HepG2 (cell line): ENCODE data around the gene HACD2. TPM values are rescaled to one million over a fixed set of nuclear protein-coding genes. Genes with fewer than 3 reads are reported as not detected.
A peak's percentile ranks its signal among the peaks of the same experiment; 100 is the strongest.

Experiments used
- ARID5B ChIP-seq: IDR thresholded peaks from 2 replicates; pipeline ENCODE4 v1.4.0; 2020; ENCODE audit warnings: mild to moderate bottlenecking, missing genetic modification reagents
- CCDC6 ChIP-seq: sonication (generic); formaldehyde crosslinking; IDR thresholded peaks from 2 replicates; pipeline ENCODE4 v1.8.1; 2022; ENCODE audit warnings: mild to moderate bottlenecking, missing genetic modification reagents, moderate library complexity
- FIP1L1 ChIP-seq: fragments of 200-400 bp; formaldehyde crosslinking; IDR thresholded peaks from 2 replicates; pipeline ENCODE4 v1.6.1; 2018; ENCODE audit warnings: low read depth, mild to moderate bottlenecking, low read length, moderate library complexity, borderline replicate concordance; ENCODE audit not compliant: insufficient read depth
- HOXA5 ChIP-seq: sonication (generic); formaldehyde crosslinking; IDR thresholded peaks from 2 replicates; pipeline ENCODE4 v1.4.0; 2020; ENCODE audit warnings: missing genetic modification reagents
- ISL2 ChIP-seq: sonication (generic); formaldehyde crosslinking; IDR thresholded peaks from 2 replicates; pipeline ENCODE4 v1.5.0; 2020; ENCODE audit warnings: missing genetic modification reagents
- KLF13 ChIP-seq: sonication (generic); formaldehyde crosslinking; IDR thresholded peaks from 2 replicates; pipeline ENCODE4 v1.4.0; 2020; ENCODE audit warnings: mild to moderate bottlenecking, missing genetic modification reagents
- MBNL3 ChIP-seq: fragments of 250-450 bp; sonication (Bioruptor Pico); conservative IDR thresholded peaks from 2 replicates; pipeline ENCODE4 v1.8.0; 2022; ENCODE audit warnings: mild to moderate bottlenecking, inconsistent platforms
- MTERF4 ChIP-seq: sonication (generic); formaldehyde crosslinking; IDR thresholded peaks from 2 replicates; pipeline ENCODE4 v1.8.0; 2023; ENCODE audit warnings: mild to moderate bottlenecking, missing genetic modification reagents
- REXO4 ChIP-seq: sonication (generic); formaldehyde crosslinking; IDR thresholded peaks from 2 replicates; pipeline ENCODE4 v1.8.0; 2022; ENCODE audit warnings: missing genetic modification reagents, mild to moderate bottlenecking, borderline replicate concordance
- RFXANK ChIP-seq: IDR thresholded peaks from 2 replicates; pipeline ENCODE4 v1.6.1; 2016
- SETDB1 ChIP-seq: sonication (generic); formaldehyde crosslinking; IDR thresholded peaks from 2 replicates; pipeline ENCODE4 v1.5.1; 2020; ENCODE audit warnings: missing genetic modification reagents, mild to moderate bottlenecking, borderline replicate concordance
- SP140L ChIP-seq: sonication (generic); formaldehyde crosslinking; IDR thresholded peaks from 2 replicates; pipeline ENCODE4 v1.4.0; 2020; ENCODE audit warnings: missing genetic modification reagents, borderline replicate concordance
- SPEN ChIP-seq: sonication (generic); formaldehyde crosslinking; IDR thresholded peaks from 2 replicates; pipeline ENCODE4 v1.5.1; 2020; ENCODE audit warnings: low read depth, mild to moderate bottlenecking, missing genetic modification reagents
- TBP ChIP-seq: sonication (generic); formaldehyde crosslinking; IDR thresholded peaks from 2 replicates; pipeline ENCODE4 v1.5.0; 2020; ENCODE audit warnings: missing genetic modification reagents
- TFAP4 ChIP-seq: sonication (generic); IDR thresholded peaks from 2 replicates; pipeline ENCODE4 v1.6.1; 2016; ENCODE audit warnings: low read depth, borderline replicate concordance
- YEATS2 ChIP-seq: sonication (generic); formaldehyde crosslinking; IDR thresholded peaks from 2 replicates; pipeline ENCODE4 v1.4.0; 2020; ENCODE audit warnings: missing genetic modification reagents, borderline replicate concordance
- YEATS4 ChIP-seq: sonication (generic); formaldehyde crosslinking; IDR thresholded peaks from 2 replicates; pipeline ENCODE4 v1.4.0; 2020; ENCODE audit warnings: missing genetic modification reagents, borderline replicate concordance
- ZNF354B ChIP-seq: sonication (generic); formaldehyde crosslinking; IDR thresholded peaks from 2 replicates; pipeline ENCODE4 v1.8.0; 2022; ENCODE audit warnings: mild to moderate bottlenecking, missing genetic modification reagents
- polyA plus RNA-seq, 8 experiments: library from polyadenylated mRNA; depleted of rRNA in 3 of 8; stranded (reverse) in 7 of 8; unstranded in 1 of 8; fragments of >200 nt; fragmentation: Illumina TruSeq in 4 of 8; extraction: Trizol in 4 of 8; gene quantifications; 2 replicates each; pipeline versions ENCODE4 v1.2.1 to v1.2.3, GENCODE V29; 2011 to 2016; ENCODE audit warnings: low read depth in 4 of 8, missing spikeins in 1 of 8, mixed read lengths in 1 of 8; ENCODE audit not compliant: insufficient read depth in 1 of 8
- total RNA-seq, 5 experiments: library from RNA; depleted of rRNA; stranded (reverse); fragments of >200 nt; fragmentation: Illumina TruSeq; extraction: Trizol; gene quantifications; 2 replicates each; pipeline ENCODE4 v1.2.3, GENCODE V29; 2016; ENCODE audit warnings: low read depth in 1 of 5
- TF ChIP-seq, protein P1 (sequence below): IDR thresholded peaks from 2 replicates; pipeline ENCODE4 v1.6.1; 2016
- TF ChIP-seq, protein P2 (sequence below): sonication (generic); formaldehyde crosslinking; conservative IDR thresholded peaks from 2 replicates; pipeline ENCODE4 v1.8.0; 2022; ENCODE audit warnings: missing genetic modification reagents

HACD2 gene
- total and polyA plus RNA-seq, 2 of the 13 experiments (the other 11 are each of a cell fraction or from before 2014, with no cell fraction given), result 47.0 to 50.4 TPM

DNA sequence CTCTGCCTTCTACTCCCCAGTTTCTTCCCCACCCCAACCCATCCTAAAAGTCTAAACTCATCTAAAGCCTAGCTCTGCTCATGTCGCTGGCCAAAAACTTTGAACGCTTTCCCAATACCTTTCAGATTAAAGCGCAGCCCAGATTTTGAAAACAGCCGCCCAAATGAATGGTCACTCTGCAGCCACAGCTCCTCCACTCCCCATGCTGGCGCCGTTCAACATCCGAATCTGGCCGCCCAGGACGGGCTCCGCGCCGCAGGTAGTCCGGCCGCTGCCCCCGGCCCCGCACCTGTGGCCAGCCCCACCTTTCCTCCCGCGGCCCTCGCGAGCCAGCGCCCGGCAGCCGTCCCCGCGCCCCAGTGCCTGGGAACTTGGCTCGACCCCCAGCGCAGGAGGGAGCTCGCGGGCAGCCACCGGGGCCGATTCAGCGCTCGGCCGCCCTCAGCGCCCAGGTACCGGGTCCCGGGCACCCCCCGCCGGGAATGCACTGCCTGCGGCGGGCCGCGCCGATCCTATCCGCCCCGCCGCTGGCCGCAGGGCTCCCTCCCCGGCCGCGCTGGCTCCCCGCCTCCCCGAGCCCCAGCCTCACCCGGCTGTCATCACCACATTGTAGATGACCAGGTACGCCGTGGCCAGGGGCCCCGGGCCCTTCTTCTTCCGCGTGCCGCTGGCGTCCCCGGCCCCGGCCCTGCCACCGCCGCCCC lies 417 bp downstream of the HACD2 start (continued):
- TF ChIP-seq ZNF354B (CRISPR knock-in tag), result no peak
- TF ChIP-seq TBP (CRISPR knock-in tag), result no peak
- TF ChIP-seq SPEN (CRISPR knock-in tag), result no peak
- TF ChIP-seq YEATS2 (CRISPR knock-in tag), result no peak
- no peak for TF ChIP-seq KLF13
- 0 out of 2 replicates have a peak, but pooled peaks have one; percentile 4 for TF ChIP-seq HOXA5
- no peak for TF ChIP-seq RFXANK (CRISPR knock-in tag)
- TF ChIP-seq CCDC6 (CRISPR knock-in tag), result peak; percentile 35
- no peak for TF ChIP-seq SP140L (CRISPR knock-in tag)
- TF ChIP-seq ARID5B (CRISPR knock-in tag), result no peak
- peak; percentile 42; the same call in 1 of the 2 replicates for TF ChIP-seq MTERF4
- TF ChIP-seq, protein P1, sequence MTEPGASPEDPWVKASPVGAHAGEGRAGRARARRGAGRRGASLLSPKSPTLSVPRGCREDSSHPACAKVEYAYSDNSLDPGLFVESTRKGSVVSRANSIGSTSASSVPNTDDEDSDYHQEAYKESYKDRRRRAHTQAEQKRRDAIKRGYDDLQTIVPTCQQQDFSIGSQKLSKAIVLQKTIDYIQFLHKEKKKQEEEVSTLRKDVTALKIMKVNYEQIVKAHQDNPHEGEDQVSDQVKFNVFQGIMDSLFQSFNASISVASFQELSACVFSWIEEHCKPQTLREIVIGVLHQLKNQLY (CRISPR knock-in tag), result no peak
- no peak; the same call in 1 of the 2 replicates for TF ChIP-seq YEATS4
- TF ChIP-seq REXO4 (CRISPR knock-in tag), result no peak
- TF ChIP-seq TFAP4, result no peak
- TF ChIP-seq ISL2, result no peak
- TF ChIP-seq, protein P2, sequence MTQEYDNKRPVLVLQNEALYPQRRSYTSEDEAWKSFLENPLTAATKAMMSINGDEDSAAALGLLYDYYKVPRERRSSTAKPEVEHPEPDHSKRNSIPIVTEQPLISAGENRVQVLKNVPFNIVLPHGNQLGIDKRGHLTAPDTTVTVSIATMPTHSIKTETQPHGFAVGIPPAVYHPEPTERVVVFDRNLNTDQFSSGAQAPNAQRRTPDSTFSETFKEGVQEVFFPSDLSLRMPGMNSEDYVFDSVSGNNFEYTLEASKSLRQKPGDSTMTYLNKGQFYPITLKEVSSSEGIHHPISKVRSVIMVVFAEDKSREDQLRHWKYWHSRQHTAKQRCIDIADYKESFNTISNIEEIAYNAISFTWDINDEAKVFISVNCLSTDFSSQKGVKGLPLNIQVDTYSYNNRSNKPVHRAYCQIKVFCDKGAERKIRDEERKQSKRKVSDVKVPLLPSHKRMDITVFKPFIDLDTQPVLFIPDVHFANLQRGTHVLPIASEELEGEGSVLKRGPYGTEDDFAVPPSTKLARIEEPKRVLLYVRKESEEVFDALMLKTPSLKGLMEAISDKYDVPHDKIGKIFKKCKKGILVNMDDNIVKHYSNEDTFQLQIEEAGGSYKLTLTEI (CRISPR knock-in tag), result no peak
- TF ChIP-seq MBNL3, result no peak
- no peak for TF ChIP-seq FIP1L1
- TF ChIP-seq SETDB1 (CRISPR knock-in tag), result no peak
